Erythroblast (primary cell): ENCODE measurements around the gene PLCH1.

Experiments used
- DNase-seq, 2 experiments: peaks; one replicate each; lab custom pipeline; 2025; lab: John Stamatoyannopoulos, UW
- GATA1 ChIP-seq: IDR thresholded peaks from 2 replicates; pipeline ENCODE4 v1.6.1; 2011; ENCODE audit warnings: low read depth, mild to moderate bottlenecking, control low read depth, low read length, moderate library complexity
- POLR2A ChIP-seq: IDR thresholded peaks from 2 replicates; pipeline ENCODE4 v1.6.1; 2011; ENCODE audit warnings: mild to moderate bottlenecking, low read length

PLCH1 gene

GRCh38 chr3:155368786-155369185 is 376.1 kb downstream of the PLCH1 start:
- no peak for DNase-seq
- TF ChIP-seq GATA1 (no peak), POLR2A (no peak)

GRCh38 chr3:155367506-155367905 is 377.4 kb downstream of the PLCH1 start:
- TF ChIP-seq POLR2A: no peak
- TF ChIP-seq GATA1: no peak
- no peak for DNase-seq

- no peak for TF ChIP-seq POLR2A
- TF ChIP-seq GATA1: no peak
- no peak for DNase-seq
Observed at GRCh38 chr3:155365178-155365783, 379.6 kb downstream of the PLCH1 start.

DNA sequence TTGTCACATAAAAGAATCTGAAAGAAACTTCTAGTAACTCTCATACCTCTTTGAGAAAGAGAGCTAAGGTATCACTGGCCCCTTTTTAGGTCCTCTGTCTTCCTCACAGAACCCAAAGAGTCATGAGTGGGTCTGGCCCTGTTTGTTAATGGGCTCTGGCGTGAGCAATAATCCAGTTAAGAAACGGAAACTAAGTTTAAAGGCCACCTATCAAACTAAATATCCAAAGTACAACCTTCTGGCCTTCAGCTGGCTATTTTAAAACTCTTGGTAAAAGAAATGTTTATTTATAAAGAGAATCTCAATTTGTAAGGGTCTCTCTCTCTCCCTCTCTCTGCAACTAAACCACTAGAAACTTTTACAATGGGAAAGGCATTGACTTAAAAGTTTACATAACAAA is 380.4 kb downstream of the PLCH1 start:
- DNase-seq: no peak
- TF ChIP-seq GATA1 (no peak), POLR2A (no peak)

GRCh38 chr3:155363690-155364070 is 381.2 kb downstream of the PLCH1 start:
- DNase-seq: no peak
- TF ChIP-seq GATA1 (no peak), POLR2A (no peak)

DNA sequence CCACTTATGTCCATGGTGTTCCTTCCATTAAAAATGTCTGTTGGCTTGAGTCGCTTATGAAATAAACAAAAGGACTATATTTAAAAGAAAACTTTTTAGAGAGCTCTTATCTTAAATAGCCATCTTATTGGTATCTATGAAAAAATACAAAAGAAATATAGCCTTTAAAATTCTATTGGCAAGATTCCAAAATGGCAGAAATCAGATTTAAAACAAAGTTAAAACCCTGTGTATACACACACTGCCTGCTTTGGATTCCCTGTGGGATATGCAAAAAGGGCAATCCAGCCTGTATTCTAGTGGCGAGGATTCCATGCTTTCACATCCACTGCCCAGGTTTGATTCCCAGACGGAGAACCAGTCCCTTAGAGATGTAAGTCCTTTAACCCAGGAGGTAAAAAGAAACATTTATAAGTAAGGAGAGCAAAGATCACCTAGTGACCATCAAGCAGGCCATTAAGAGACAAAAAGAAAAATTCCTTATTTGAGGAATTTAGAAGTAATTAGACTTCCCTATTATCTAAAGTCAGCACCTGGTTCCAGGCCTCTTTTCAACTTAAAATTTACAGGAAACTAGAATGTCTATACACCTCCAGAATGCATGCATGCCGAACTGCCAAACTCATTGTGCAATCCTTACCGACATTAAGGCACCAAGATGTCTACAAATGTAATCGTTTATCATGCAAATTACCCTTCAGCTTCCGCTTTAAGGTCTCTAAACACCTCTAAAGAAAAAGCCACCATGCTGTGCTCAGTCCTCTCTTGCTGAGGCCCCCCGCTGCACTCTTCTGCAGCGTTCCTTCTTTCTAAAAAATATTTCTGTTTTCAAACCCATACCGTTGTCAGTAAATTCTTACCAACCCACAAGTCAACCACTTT is 381.8 kb downstream of the PLCH1 start:
- no peak for DNase-seq
- TF ChIP-seq POLR2A (no peak), GATA1 (no peak)

DNA sequence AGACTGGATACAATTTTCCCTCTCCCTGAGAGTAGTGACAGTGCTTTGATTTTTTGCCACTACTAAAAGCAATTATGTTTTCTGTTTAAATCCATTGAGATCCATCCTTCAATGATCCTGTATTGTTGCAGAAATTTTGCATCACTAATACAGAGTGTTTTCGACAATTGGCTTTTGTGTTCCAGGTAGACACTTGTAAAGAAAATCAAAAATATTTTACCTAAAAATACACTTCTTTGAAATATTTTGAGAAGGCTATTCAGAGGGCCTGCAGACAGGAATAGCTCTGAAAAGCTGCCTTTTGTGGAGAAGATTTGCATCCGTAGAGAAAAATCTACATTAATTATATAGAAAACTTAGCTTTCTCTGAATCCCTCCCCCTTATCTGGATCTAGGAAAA is 384.6 kb downstream of the PLCH1 start:
- DNase-seq: no peak
- TF ChIP-seq GATA1: no peak

DNA sequence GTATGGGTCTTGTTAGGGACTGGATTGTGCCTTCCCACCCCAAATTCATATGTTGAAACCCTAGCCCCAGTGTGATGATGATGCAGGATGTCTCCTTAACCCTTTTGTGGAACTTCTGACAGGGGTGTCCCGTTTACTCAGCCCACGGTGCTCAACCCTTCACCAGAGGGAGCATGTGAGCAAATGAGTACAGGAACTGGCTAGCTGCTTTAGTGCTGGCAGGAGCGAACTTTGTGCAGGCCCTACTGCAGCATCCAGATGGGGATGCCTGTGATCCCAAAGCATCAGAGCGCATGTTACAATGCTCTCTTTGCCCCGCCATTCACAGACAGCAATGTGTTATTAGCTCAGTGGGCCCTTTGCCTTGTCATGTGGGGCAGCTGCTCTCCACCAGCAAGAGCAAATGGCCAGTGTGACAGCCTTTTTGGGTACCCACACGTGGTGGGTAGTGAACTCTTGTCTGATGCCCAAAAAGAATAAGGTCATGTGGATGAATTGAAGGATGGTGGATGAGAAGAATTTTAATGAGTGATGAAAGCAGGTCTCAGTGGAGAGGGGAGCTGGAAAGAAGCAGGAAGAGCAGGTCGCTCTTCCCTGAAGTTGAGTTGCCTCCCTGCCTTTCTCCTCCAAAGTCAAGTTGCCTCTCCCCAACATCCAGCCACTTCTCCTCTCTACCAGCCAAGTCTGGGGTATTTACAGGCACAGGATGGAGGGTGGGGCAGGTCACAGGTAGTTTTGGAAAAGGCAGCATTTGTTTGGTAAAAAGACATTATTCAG is 388.1 kb downstream of the PLCH1 start:
- TF ChIP-seq GATA1: no peak
- no peak for TF ChIP-seq POLR2A
- no peak for DNase-seq

GRCh38 chr3:155354658-155355057 is 390.2 kb downstream of the PLCH1 start:
- DNase-seq: no peak
- TF ChIP-seq POLR2A (no peak), GATA1 (no peak)

- peak; percentile 27 to 41 for DNase-seq
- TF ChIP-seq POLR2A (no peak), GATA1 (no peak)
Observed at GRCh38 chr3:155352900-155353490, 391.9 kb downstream of the PLCH1 start.

GRCh38 chr3:155350571-155350970 is 394.3 kb downstream of the PLCH1 start:
- TF ChIP-seq POLR2A (no peak), GATA1 (no peak)

GRCh38 chr3:155347901-155348300 is 397.0 kb downstream of the PLCH1 start:
- no peak for TF ChIP-seq POLR2A
- no peak for TF ChIP-seq GATA1
- no peak for DNase-seq

More at GRCh38 chr3:155350571-155350970, 394.3 kb downstream of the PLCH1 start:
- no peak for DNase-seq

DNA sequence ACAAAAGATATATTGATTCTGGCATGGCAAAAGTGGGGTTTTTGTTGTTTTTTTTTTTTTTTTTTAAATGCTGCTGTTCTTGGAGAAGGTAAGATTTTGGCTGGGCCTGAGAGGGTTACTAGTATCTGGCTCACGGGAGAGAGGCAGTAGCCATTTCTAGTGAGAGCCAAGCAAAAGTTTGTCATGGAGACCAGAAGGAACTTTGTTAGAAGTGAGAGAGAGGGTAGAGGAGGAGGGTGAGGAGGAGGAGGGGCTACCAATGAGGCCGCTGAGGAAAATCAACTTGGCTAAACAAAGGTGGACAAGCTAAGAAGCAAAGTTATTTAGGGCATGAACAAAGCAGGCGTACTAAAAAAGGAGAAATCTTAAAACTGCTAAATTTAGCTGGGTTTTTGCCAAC is 402.5 kb downstream of the PLCH1 start:
- TF ChIP-seq POLR2A (no peak), GATA1 (no peak)
- no peak for DNase-seq

DNA sequence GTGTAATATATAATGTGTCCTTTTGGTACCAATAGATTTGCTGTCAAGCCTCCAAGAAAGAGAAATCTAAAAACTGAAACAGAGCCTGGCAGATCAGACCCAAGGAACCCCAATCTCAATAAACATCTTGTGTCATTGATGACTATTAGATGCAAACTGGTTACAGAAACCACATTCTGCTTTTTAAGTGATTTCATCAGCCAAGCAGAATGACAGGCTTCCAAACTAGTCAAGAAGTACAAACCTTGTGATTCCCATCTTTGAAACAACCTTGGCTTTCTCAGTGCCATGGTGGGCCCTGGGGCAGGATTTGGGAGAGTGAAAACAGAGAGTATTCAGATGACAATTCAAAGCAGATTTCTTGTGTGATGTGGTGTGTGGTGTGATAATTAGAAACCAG is 405.8 kb downstream of the PLCH1 start:
- TF ChIP-seq GATA1 (no peak), POLR2A (no peak)
- no peak for DNase-seq

DNA sequence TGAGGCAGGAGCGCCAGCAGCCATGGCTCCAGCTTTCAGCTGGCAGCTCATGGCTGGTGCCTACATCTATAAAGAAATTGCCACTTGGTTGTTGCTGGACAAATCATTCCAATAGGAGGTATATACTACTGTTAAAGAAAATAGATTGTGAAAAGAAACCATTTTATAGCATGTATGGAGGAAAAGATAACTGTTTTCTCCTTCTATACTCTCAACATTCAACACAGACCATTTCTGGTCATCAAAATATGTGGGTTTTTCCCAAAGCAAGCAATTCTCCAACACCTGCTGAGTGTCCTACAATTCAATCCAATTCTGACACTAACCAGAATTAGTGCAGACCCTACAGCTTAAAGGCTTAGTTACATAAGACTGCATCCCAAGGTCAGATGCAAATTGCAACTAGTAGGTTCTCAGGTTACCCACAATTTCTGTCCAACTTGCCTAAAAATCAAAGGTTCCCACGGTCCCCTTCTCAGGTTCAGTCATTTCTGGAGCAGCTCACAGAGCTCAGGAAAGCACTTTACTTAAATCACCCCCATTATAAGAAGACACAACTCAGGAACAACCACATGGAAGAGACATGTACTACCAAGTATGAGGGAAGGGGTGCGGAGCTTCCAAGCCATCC is 409.0 kb downstream of the PLCH1 start:
- TF ChIP-seq GATA1: no peak
- no peak for TF ChIP-seq POLR2A
- DNase-seq: no peak
